ENCODE results near the gene SPSB1. TPM values are rescaled to one million over a fixed set of nuclear protein-coding genes. Genes with fewer than 3 reads are reported as not detected.

The SPSB1 gene
- total and polyA plus RNA-seq, 2 experiments from 2014 or later = 4.6 to 5.4 TPM

GRCh38 chr1:9267352-9267686, 25.4 kb upstream of the SPSB1 start:
- H3K27ac ChIP-seq = no peak overlapping the region

GRCh38 chr1:9267827-9268581, 24.7 kb upstream of the SPSB1 start:
- no peaks in the 10 kb centered on the region for H3K9me3 ChIP-seq (ENCODE audit: low read depth)
- no peak for TF ChIP-seq CTCF (IDR thresholded peaks at IDR 0.05; ENCODE audit: low read depth, low read length)
- no peak for DNase-seq (ENCODE audit: low read depth in 1 of 2, low spot score in 1 of 2)
- H3K27ac ChIP-seq = no peak overlapping the region
- peaks cover 27% of the 10 kb centered on the region for H3K4me1 ChIP-seq (ENCODE audit: low read depth)
- no peak overlapping the region for H3K4me3 ChIP-seq
- peaks cover 9% of the 10 kb centered on the region for H3K36me3 ChIP-seq
- no peaks in the 10 kb centered on the region for H3K27me3 ChIP-seq

More at GRCh38 chr1:9267352-9267686, 25.4 kb upstream of the SPSB1 start:
- Histone ChIP-seq H3K9me3 (ENCODE audit: low read depth) (no peaks in the 10 kb centered on the region), H3K4me1 (ENCODE audit: low read depth) (peaks cover 27% of the 10 kb centered on the region), H3K4me3 (no peak overlapping the region), H3K36me3 (peaks cover 9% of the 10 kb centered on the region), H3K27me3 (no peaks in the 10 kb centered on the region)
- no peak for DNase-seq (ENCODE audit: low read depth in 1 of 2, low spot score in 1 of 2)
- TF ChIP-seq CTCF (IDR thresholded peaks at IDR 0.05; ENCODE audit: low read depth, low read length) = no peak

- Histone ChIP-seq H3K9me3 (ENCODE audit: low read depth) (no peaks in the 10 kb centered on the region), H3K36me3 (peaks cover 8% of the 10 kb centered on the region), H3K27ac (no peak overlapping the region), H3K27me3 (no peaks in the 10 kb centered on the region), H3K4me3 (no peak overlapping the region), H3K4me1 (ENCODE audit: low read depth) (peaks cover 27% of the 10 kb centered on the region)
- no peak for DNase-seq (ENCODE audit: low read depth in 1 of 2, low spot score in 1 of 2)
- no peak for TF ChIP-seq CTCF (IDR thresholded peaks at IDR 0.05; ENCODE audit: low read depth, low read length)
Measured at GRCh38 chr1:9269078-9269501, 23.6 kb upstream of the SPSB1 start.

- H3K36me3 ChIP-seq = peaks cover 3% of the 10 kb centered on the region
- no peaks in the 10 kb centered on the region for H3K9me3 ChIP-seq (ENCODE audit: low read depth)
- DNase-seq (ENCODE audit: low read depth in 1 of 2, low spot score in 1 of 2) = peak in 1 of 2 donors; percentile 62
- H3K4me3 ChIP-seq = no peak overlapping the region
- no peak for TF ChIP-seq CTCF (IDR thresholded peaks at IDR 0.05; ENCODE audit: low read depth, low read length)
- peaks cover 27% of the 10 kb centered on the region for H3K4me1 ChIP-seq (ENCODE audit: low read depth)
- H3K27me3 ChIP-seq = no peaks in the 10 kb centered on the region
- no peak overlapping the region for H3K27ac ChIP-seq
Measured at GRCh38 chr1:9269721-9270120, 23.0 kb upstream of the SPSB1 start.

- Histone ChIP-seq H3K9me3 (ENCODE audit: low read depth) (no peaks in the 10 kb centered on the region), H3K4me1 (ENCODE audit: low read depth) (peaks cover 27% of the 10 kb centered on the region), H3K27ac (no peak overlapping the region), H3K4me3 (no peak overlapping the region), H3K27me3 (no peaks in the 10 kb centered on the region), H3K36me3 (no peaks in the 10 kb centered on the region)
- DNase-seq (ENCODE audit: low read depth in 1 of 2, low spot score in 1 of 2) = peak in 1 of 2 donors; percentile 60
- no peak for TF ChIP-seq CTCF (IDR thresholded peaks at IDR 0.05; ENCODE audit: low read depth, low read length)
Measured at GRCh38 chr1:9270290-9270883, 22.3 kb upstream of the SPSB1 start.

All from cardiac muscle cell (in vitro differentiated cells and primary cell).